Upper lobe of left lung (tissue), 6 donors: Measurements from ENCODE around the gene EXOC2. TPM values are rescaled to one million over a fixed set of nuclear protein-coding genes. Genes with fewer than 3 reads are reported as not detected.
A peak's percentile ranks its signal among the peaks of the same experiment; 100 is the strongest.

ENCODE experiments used
- ATAC-seq, 2 donors: fragments of 200-7000 bp; cut with Tn5 transposase; one replicate each; pipeline ENCODE4 v1.9.1; 2022; ENCODE audit warnings: mild to moderate bottlenecking in 2 of 2, moderate library complexity in 2 of 2; ENCODE audit not compliant: low FRiP score in 2 of 2
- DNase-seq, 2 donors: peaks; one replicate each; pipeline ENCODE4 v3.0.0-alpha.2; 2019 to 2020
- H3K27ac ChIP-seq, 4 donors: fragments of 200-600 bp; sonication (generic); one replicate each; pipeline ENCODE4 v1.5.1; 2016 to 2019
- H3K27me3 ChIP-seq, 4 donors: fragments of 200-600 bp; sonication (generic); one replicate each; pipeline ENCODE4 v1.5.1; 2017 to 2019
- H3K36me3 ChIP-seq, 4 donors: fragments of 200-600 bp; sonication (generic); one replicate each; pipeline ENCODE4 v1.5.1; 2016 to 2019
- H3K4me1 ChIP-seq, 4 donors: fragments of 200-600 bp; sonication (generic); one replicate each; pipeline ENCODE4 v1.5.1; 2018 to 2019
- H3K4me3 ChIP-seq, 4 donors: fragments of 200-600 bp; sonication (generic); one replicate each; pipeline ENCODE4 v1.5.1; 2017 to 2019; ENCODE audit warnings: mild to moderate bottlenecking in 2 of 4, moderate library complexity in 1 of 4
- H3K9me3 ChIP-seq, 4 donors: fragments of 200-600 bp; sonication (generic); one replicate each; pipeline ENCODE4 v1.5.1; 2018 to 2019
- CTCF ChIP-seq, 6 experiments: fragments of 450-650 bp in 4 of 6; fragments of 200-600 bp in 2 of 6; sonication (generic) in 2 of 6; IDR thresholded peaks; one replicate each; pipeline ENCODE4 v1.5.1; 2016 to 2019; ENCODE audit warnings: antibody characterized with exemption in 6 of 6
- EP300 ChIP-seq, 4 donors: sonication (generic); formaldehyde crosslinking; IDR thresholded peaks; one replicate each; pipeline ENCODE4 v1.5.1; 2017; ENCODE audit warnings: antibody characterized with exemption in 4 of 4, control low read depth in 2 of 4
- POLR2A ChIP-seq, 4 donors: fragments of 450-650 bp; IDR thresholded peaks; one replicate each; pipeline ENCODE4 v1.5.1; 2016 to 2017; ENCODE audit warnings: antibody characterized with exemption in 4 of 4, mild to moderate bottlenecking in 2 of 4
- POLR2AphosphoS5 ChIP-seq, 2 donors: sonication (generic); formaldehyde crosslinking; IDR thresholded peaks; one replicate each; pipeline ENCODE4 v1.5.1; 2017; ENCODE audit warnings: antibody characterized with exemption in 2 of 2
- WGBS, 2 donors: methylation state at CpG; one replicate each; pipeline ENCODE4 v1.1.5; 2017 to 2018; 5-methylcytosine and 5-hydroxymethylcytosine counted together
- total RNA-seq, 6 donors: library from RNA; depleted of rRNA in 4 of 6; stranded (reverse); fragments of >200 nt in 4 of 6; gene quantifications; one replicate each; pipeline versions ENCODE4 v1.1.0 to v1.2.1, GENCODE V29; 2016 to 2021
- donor health status: DM: no; HTN: no; CAD: no; lungs with moderate emphysema.
- donor health status: DM: no; HTN: yes; CAD: no; lungs with severe emphysema.

EXOC2 gene
- total RNA-seq, 6 donors from 2014 or later = 16.5 to 31.4 (median 24.4) TPM

DNA sequence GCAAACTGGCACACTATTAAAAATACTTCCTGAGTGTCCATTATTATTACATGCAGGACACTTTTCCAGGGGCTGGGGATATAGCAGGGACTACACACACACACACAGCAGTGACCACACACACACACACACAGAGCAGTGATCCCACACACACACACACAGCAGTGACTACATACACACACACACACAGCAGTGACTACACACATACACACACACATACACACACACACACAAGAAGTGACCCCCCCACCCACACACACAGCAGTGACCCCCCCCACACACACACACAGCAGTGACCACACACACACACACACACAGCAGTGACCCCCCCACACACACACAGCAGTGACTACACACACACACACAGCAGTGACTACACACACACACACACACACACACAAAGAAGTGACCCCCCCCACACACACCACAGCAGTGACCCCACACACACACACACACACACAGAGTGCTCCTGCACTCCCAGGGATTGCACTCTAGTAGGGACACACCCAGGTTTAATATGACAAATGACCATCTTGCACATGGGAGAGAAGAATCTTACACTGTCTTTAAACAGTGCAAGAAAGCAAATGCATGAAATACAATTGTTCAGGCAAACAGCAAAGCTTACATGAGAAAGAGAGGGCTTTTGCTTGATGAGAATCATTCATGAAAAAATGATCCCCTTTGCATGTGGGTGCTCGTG lies 185.9 kb downstream of the EXOC2 start:
- no peaks in the 10 kb centered on the region for H3K9me3 ChIP-seq
- no peak for TF ChIP-seq CTCF (IDR thresholded peaks at IDR 0.05)
- no peak for TF ChIP-seq POLR2A (IDR thresholded peaks at IDR 0.05)
- no peak for TF ChIP-seq EP300 (IDR thresholded peaks at IDR 0.05)
- no peak for TF ChIP-seq POLR2AphosphoS5 (IDR thresholded peaks at IDR 0.05)
- H3K27ac ChIP-seq = no peak overlapping the region
- WGBS, 2 donors = 88 to 89% methylated on average over 1 of the region's 1 CpG
- H3K27me3 ChIP-seq = no peaks in the 10 kb centered on the region
- no peak for DNase-seq
- peaks cover 0 to 14% (median 5%) of the 10 kb centered on the region in 4 donors for H3K36me3 ChIP-seq
- ATAC-seq = no peak
- H3K4me3 ChIP-seq = no peak overlapping the region
- no peaks in the 10 kb centered on the region for H3K4me1 ChIP-seq

DNA sequence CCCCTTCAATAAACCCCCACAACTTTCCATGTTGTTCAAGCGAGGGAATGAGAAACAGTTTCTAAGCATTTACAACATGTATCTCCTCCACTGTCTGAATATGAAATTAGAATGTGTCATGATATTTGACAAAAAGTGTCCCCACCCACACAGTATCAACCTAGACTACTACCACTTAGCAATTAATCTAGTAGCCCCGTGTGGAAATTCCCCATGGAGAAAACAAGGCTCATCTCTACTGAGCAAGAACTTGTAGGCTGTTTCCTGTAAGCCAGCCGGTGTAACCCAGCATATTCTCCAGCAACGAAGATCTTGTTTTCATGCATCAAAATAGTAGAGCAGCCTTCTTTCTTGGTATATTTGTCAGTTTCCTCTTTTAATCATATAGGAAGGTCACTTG lies 186.4 kb downstream of the EXOC2 start:
- H3K4me1 ChIP-seq = no peaks in the 10 kb centered on the region
- 65 to 70% methylated on average over 4 of the region's 4 CpGs for WGBS, 2 donors
- no peak for DNase-seq
- no peak overlapping the region for H3K27ac ChIP-seq
- ATAC-seq = no peak
- H3K27me3 ChIP-seq = no peaks in the 10 kb centered on the region
- no peaks in the 10 kb centered on the region for H3K9me3 ChIP-seq
- H3K36me3 ChIP-seq = peaks cover 0 to 13% (median 4%) of the 10 kb centered on the region in 4 donors
- TF ChIP-seq CTCF (IDR thresholded peaks at IDR 0.05) = no peak
- no peak for TF ChIP-seq POLR2AphosphoS5 (IDR thresholded peaks at IDR 0.05)
- no peak for TF ChIP-seq EP300 (IDR thresholded peaks at IDR 0.05)
- TF ChIP-seq POLR2A (IDR thresholded peaks at IDR 0.05) = no peak
- H3K4me3 ChIP-seq = no peak overlapping the region

GRCh38 chr6:505374-505773 lies 187.6 kb downstream of the EXOC2 start:
- no peak for TF ChIP-seq POLR2A (IDR thresholded peaks at IDR 0.05)
- TF ChIP-seq EP300 (IDR thresholded peaks at IDR 0.05) = no peak
- TF ChIP-seq POLR2AphosphoS5 (IDR thresholded peaks at IDR 0.05) = no peak
- TF ChIP-seq CTCF (IDR thresholded peaks at IDR 0.05) = no peak
- Histone ChIP-seq H3K36me3 (peaks cover 0 to 11% (median 3%) of the 10 kb centered on the region in 4 donors), H3K9me3 (no peaks in the 10 kb centered on the region), H3K4me3 (no peak overlapping the region), H3K4me1 (no peaks in the 10 kb centered on the region), H3K27ac (no peak overlapping the region), H3K27me3 (no peaks in the 10 kb centered on the region)
- DNase-seq (no peak), ATAC-seq (peak in 1 of 2 donors; percentile 32)
- WGBS, 2 donors = 93 to 96% methylated on average over 4 to 10 of the region's 10 CpGs

DNA sequence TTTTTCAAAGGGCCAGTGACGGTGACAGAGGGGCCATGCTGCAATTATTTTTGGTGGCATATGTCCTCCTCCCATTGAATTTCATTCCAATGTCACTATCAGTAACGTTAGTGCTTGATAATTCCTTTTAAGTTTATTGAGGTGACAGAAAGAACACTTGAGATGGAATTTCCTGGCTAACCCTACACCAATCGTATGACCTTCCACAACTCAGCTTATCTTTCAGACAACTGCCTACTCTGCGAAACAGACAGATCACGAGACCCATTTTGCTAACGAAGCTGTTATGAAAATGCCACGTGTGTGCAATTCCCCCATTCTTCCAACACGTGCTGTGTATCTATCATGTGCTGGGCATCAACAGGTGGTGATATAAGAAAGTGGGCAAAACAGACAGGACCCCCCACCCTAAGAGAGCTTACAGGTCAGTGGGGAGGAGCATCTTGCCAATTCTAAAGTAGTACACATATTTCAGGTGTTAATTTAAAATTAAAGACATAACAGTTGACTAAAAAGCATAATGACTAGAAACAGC lies 188.4 kb downstream of the EXOC2 start:
- 91 to 94% methylated on average over 8 of the region's 8 CpGs for WGBS, 2 donors
- Histone ChIP-seq H3K9me3 (no peaks in the 10 kb centered on the region), H3K4me1 (no peaks in the 10 kb centered on the region), H3K4me3 (no peak overlapping the region), H3K27me3 (no peaks in the 10 kb centered on the region), H3K27ac (no peak overlapping the region), H3K36me3 (peaks cover 0 to 11% (median 3%) of the 10 kb centered on the region in 4 donors)
- DNase-seq (no peak), ATAC-seq (no peak)
- no peak for TF ChIP-seq CTCF (IDR thresholded peaks at IDR 0.05)
- TF ChIP-seq EP300 (IDR thresholded peaks at IDR 0.05) = no peak
- TF ChIP-seq POLR2AphosphoS5 (IDR thresholded peaks at IDR 0.05) = no peak
- TF ChIP-seq POLR2A (IDR thresholded peaks at IDR 0.05) = no peak
